ENCODE measurements around the gene ANKRA2. TPM values are rescaled to one million over a fixed set of nuclear protein-coding genes. Genes with fewer than 3 reads are reported as not detected.
A peak's percentile ranks its signal among the peaks of the same experiment; 100 is the strongest.
"Not testable (repeated sequence)": the region's sequence is repeated elsewhere in the genome, so short reads cannot be mapped to it uniquely, and the experiment has no call there.

ANKRA2 gene
- total and polyA plus RNA-seq, 4 experiments from 2014 or later = 15.9 to 59.4 (median 40.2) TPM

DNA sequence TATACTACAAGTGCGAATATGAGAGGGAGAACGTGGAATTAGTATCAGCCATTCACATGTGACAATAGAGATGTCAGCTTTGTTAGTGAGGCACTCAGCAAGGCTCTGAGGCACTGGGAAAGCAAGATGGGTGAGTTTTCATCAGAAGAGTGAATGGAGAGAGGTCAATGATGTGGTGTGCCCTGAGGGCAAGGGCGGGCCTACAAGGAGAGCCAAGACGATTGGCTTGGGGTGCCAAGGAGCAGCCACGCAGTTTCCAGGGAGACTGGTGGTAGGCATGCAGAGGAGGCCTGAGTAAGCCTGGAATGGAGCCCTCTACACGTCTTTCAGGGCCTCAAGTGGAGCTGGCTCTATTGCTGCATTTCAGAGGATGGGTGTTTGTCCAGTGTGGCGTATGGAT lies 42.5 kb downstream of the ANKRA2 start:
- Histone ChIP-seq H3K27ac (ENCODE audit: low read depth, low read length) (no peak overlapping the region), H3K36me3 (ENCODE audit: insufficient read depth, low read length) (no peaks in the 10 kb centered on the region), H3K27me3 (ENCODE audit: insufficient read depth, low read length) (no peaks in the 10 kb centered on the region), H3K9me3 (ENCODE audit: control insufficient read depth in 1 of 2, low read length in 2 of 2) (no peaks in the 10 kb centered on the region), H3K4me3 (ENCODE audit: low read length in 2 of 2) (no peak overlapping the region), H3K4me1 (ENCODE audit: insufficient read depth, low read length) (peaks cover 8% of the 10 kb centered on the region)
- ChIA-PET CTCF (ENCODE audit: partially characterized antibody) (interaction anchor here (0.7 to 10.3 kb wide), 3 partner anchors 8 to 24 kb away, joined by 3 to 143 read pairs (median 3); no protein-coding TSS in a partner anchor), POLR2A (ENCODE audit: partially characterized antibody) (no interaction called here)
- H3K4me1 Mint-ChIP-seq = peaks cover 2 to 9% (median 7%) of the 10 kb centered on the region in 4 donors
- H3K9me3 Mint-ChIP-seq = no peaks in the 10 kb centered on the region
- no peak for DNase-seq
- no peak overlapping the region for H3K27ac Mint-ChIP-seq
- no peaks in the 10 kb centered on the region for H3K36me3 Mint-ChIP-seq
- peaks cover 1 to 3% of the 10 kb centered on the region in 2 donors for H3K27me3 Mint-ChIP-seq
- H3K4me3 Mint-ChIP-seq = no peak overlapping the region
- intact Hi-C loops (cut with micrococcal nuclease) = no loop called here

DNA sequence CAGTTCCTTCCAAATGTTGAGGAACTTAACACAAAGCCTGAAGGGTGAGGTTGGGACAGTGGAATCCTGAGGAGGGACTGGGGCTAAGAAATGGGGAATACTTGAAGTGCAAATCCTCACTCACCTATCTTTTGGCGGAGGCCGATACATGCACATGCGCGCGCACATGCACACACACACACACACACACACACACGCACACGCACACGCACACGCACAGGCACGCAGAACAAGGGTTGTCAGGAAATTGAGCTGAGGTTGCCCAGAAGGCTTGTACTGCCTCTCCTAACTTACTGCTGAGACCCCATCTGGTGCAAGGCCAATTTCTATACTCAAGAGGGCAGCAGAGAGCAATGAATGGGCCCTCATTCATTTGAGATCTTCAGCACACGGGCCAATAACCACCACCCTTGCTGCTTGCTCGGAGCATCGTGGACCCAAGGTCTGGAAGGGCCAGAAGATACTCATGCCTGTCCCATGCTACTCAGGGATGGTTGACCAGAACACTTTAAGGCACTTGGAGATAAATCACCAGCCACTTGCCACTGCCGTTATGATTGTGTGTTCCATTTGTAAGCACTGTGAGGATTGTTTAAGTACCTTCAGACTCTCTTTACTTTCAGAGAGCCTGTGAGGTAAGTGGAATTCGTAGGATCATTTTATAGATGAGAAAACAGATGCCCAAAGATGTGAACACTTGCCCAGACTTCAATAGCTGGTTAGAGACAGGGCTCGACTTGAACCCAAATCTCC lies 45.7 kb downstream of the ANKRA2 start:
- Histone ChIP-seq H3K27me3 (ENCODE audit: insufficient read depth, low read length) (no peaks in the 10 kb centered on the region), H3K9me3 (ENCODE audit: control insufficient read depth in 1 of 2, low read length in 2 of 2) (no peaks in the 10 kb centered on the region), H3K4me1 (ENCODE audit: insufficient read depth, low read length) (peaks cover 8% of the 10 kb centered on the region), H3K27ac (ENCODE audit: low read depth, low read length) (no peak overlapping the region), H3K36me3 (ENCODE audit: insufficient read depth, low read length) (no peaks in the 10 kb centered on the region), H3K4me3 (ENCODE audit: low read length in 2 of 2) (no peak overlapping the region)
- no peaks in the 10 kb centered on the region for H3K9me3 Mint-ChIP-seq
- ChIA-PET POLR2A (ENCODE audit: partially characterized antibody) (interaction anchor here (0.9 to 1.1 kb wide), 2 partner anchors 21 to 46 kb away, joined by 3 to 4 read pairs; partner anchors contain the start of genes ANKRA2, BTF3 and UTP15), CTCF (ENCODE audit: partially characterized antibody) (interaction anchor here (0.6 to 10.3 kb wide), 9 partner anchors 9 to 1159 kb away, joined by 3 to 143 read pairs (median 3); no protein-coding TSS in a partner anchor)
- H3K27me3 Mint-ChIP-seq = no peaks in the 10 kb centered on the region
- peaks cover 2 to 9% (median 7%) of the 10 kb centered on the region in 4 donors for H3K4me1 Mint-ChIP-seq
- peak overlapping the region in 5 of 7 donors; percentile 24 to 91 (median 47) for H3K27ac Mint-ChIP-seq
- DNase-seq = peak; percentile 75 to 80 (median 77)
- peak overlapping the region in 7 of 8 donors; percentile 29 to 78 (median 52) for H3K4me3 Mint-ChIP-seq
- intact Hi-C loops (cut with micrococcal nuclease) = loop anchor here (1.0 kb wide), 1 partner anchor 18 kb away; no protein-coding TSS in a partner anchor
- no peaks in the 10 kb centered on the region for H3K36me3 Mint-ChIP-seq

DNA sequence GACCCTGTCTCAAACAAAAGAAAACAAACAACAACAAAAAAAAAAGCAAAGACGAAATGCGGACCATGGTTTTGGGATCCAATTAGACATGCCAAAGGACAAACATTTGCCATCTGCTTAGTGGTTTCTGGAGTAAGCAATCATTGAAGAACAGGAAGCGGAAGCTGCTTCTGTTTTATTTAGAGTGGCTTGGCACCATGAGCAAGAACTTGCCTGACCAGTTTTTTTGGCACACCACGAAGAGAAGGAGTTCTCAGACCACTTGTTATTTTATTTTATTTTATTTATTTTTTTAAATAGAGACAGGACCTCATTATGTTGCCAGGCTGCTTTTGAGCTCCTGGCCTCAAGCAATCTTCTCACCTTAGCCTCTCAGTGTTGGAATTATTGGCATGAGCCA lies 50.2 kb downstream of the ANKRA2 start:
- H3K4me3 ChIP-seq (ENCODE audit: low read length in 2 of 2) = no peak overlapping the region
- H3K4me3 Mint-ChIP-seq = no peak overlapping the region
- H3K36me3 ChIP-seq (ENCODE audit: insufficient read depth, low read length) = no peaks in the 10 kb centered on the region
- H3K4me1 Mint-ChIP-seq = peaks cover 2 to 9% (median 7%) of the 10 kb centered on the region in 4 donors
- intact Hi-C loops (cut with micrococcal nuclease) = no loop called here
- peaks cover 8% of the 10 kb centered on the region for H3K4me1 ChIP-seq (ENCODE audit: insufficient read depth, low read length)
- no peak overlapping the region for H3K27ac ChIP-seq (ENCODE audit: low read depth, low read length)
- DNase-seq = no peak
- no peak overlapping the region for H3K27ac Mint-ChIP-seq
- ChIA-PET POLR2A (ENCODE audit: partially characterized antibody) (no interaction called here), CTCF (ENCODE audit: partially characterized antibody) (interaction anchor here (0.7 to 10.3 kb wide), 3 partner anchors 10 to 26 kb away, joined by 3 to 143 read pairs (median 3); no protein-coding TSS in a partner anchor)
- no peaks in the 10 kb centered on the region for H3K36me3 Mint-ChIP-seq
- no peaks in the 10 kb centered on the region for H3K9me3 Mint-ChIP-seq
- no peaks in the 10 kb centered on the region for H3K27me3 Mint-ChIP-seq
- no peaks in the 10 kb centered on the region for H3K9me3 ChIP-seq (ENCODE audit: control insufficient read depth in 1 of 2, low read length in 2 of 2)
- no peaks in the 10 kb centered on the region for H3K27me3 ChIP-seq (ENCODE audit: insufficient read depth, low read length)

DNA sequence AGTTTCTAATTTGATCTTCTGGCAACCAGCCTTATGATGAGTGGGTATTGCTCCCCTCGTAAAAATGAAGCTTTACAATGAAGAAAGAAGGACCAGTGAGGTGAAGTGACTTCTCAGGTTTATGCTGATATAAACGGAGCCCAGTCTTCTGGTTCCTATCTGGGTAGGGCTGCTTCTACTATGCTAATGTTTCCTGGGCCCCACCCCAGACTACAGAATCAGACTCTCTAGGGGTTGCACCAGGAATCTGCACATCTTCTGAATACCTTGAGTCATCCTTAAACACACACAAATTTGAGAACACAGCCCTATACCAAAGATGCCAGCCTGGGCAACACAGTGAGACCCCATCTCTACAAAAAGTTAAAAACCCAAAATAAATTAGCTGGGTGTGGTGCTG lies 51.0 kb downstream of the ANKRA2 start:
- Mint-ChIP-seq H3K27ac (no peak overlapping the region), H3K36me3 (no peaks in the 10 kb centered on the region), H3K27me3 (no peaks in the 10 kb centered on the region), H3K4me1 (peaks cover 0 to 4% (median 2%) of the 10 kb centered on the region in 4 donors), H3K9me3 (no peaks in the 10 kb centered on the region), H3K4me3 (no peak overlapping the region)
- ChIA-PET POLR2A (ENCODE audit: partially characterized antibody) (no interaction called here), CTCF (ENCODE audit: partially characterized antibody) (interaction anchor here (10.3 kb wide), 1 partner anchor 22 kb away, joined by 143 read pairs; no protein-coding TSS in a partner anchor)
- H3K27me3 ChIP-seq (ENCODE audit: insufficient read depth, low read length) = no peaks in the 10 kb centered on the region
- H3K4me1 ChIP-seq (ENCODE audit: insufficient read depth, low read length) = peaks cover 3% of the 10 kb centered on the region
- intact Hi-C loops (cut with micrococcal nuclease) = no loop called here
- no peak overlapping the region for H3K27ac ChIP-seq (ENCODE audit: low read depth, low read length)
- no peaks in the 10 kb centered on the region for H3K36me3 ChIP-seq (ENCODE audit: insufficient read depth, low read length)
- H3K4me3 ChIP-seq (ENCODE audit: low read length in 2 of 2) = no peak overlapping the region
- no peak for DNase-seq
- H3K9me3 ChIP-seq (ENCODE audit: control insufficient read depth in 1 of 2, low read length in 2 of 2) = no peaks in the 10 kb centered on the region

DNA sequence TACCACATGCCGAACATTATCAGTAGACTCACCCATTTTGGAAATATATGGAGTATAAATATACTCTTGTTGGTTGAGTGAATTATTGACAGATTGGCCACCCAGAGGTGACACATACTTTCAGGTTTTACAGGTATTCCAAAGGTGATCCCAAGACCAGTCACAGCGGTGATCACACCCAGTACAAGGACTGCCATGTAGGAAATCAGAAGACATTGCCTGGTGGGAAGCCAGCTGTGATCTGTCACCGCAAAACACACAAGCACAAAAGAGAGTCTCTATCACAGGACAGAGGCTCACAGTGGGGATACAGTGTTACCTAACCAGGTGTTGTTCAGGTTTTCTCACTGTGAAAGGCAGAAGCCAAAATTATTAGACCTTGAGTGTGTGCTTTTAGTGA lies 51.4 kb downstream of the ANKRA2 start:
- DNase-seq = no peak
- Histone ChIP-seq H3K4me1 (ENCODE audit: insufficient read depth, low read length) (no peaks in the 10 kb centered on the region), H3K4me3 (ENCODE audit: low read length in 2 of 2) (no peak overlapping the region), H3K27me3 (ENCODE audit: insufficient read depth, low read length) (no peaks in the 10 kb centered on the region), H3K27ac (ENCODE audit: low read depth, low read length) (no peak overlapping the region), H3K36me3 (ENCODE audit: insufficient read depth, low read length) (no peaks in the 10 kb centered on the region), H3K9me3 (ENCODE audit: control insufficient read depth in 1 of 2, low read length in 2 of 2) (no peaks in the 10 kb centered on the region)
- Mint-ChIP-seq H3K36me3 (peaks cover 0 to 4% of the 10 kb centered on the region in 2 donors), H3K4me1 (no peaks in the 10 kb centered on the region), H3K9me3 (no peaks in the 10 kb centered on the region), H3K27me3 (no peaks in the 10 kb centered on the region), H3K4me3 (no peak overlapping the region), H3K27ac (no peak overlapping the region)
- ChIA-PET CTCF (ENCODE audit: partially characterized antibody) (no interaction called here), POLR2A (ENCODE audit: partially characterized antibody) (no interaction called here)
- intact Hi-C loops (cut with micrococcal nuclease) = no loop called here

DNA sequence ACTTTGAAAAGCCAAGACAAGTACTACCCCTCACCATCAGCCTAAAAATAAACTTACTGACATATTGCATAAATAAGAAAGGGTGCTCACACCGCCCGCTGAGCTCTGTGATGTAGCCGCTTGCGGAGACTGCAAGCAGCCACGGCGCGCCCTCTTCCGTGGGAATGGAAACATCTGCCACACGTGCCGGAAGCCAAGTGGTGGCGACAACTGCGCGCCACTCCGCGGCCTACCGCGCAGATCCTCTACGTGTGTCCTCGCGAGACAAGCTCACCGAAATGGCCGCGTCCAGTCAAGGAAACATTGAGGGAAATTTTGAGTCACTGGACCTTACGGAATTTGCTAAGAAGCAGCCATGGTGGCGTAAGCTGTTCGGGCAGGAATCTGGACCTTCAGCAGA lies 56.9 kb downstream of the ANKRA2 start:
- H3K27me3 ChIP-seq (ENCODE audit: insufficient read depth, low read length); H3K4me1 Mint-ChIP-seq; H3K27me3 Mint-ChIP-seq; H3K9me3 Mint-ChIP-seq; H3K4me3 Mint-ChIP-seq; H3K4me1 ChIP-seq (ENCODE audit: insufficient read depth, low read length); H3K9me3 ChIP-seq (ENCODE audit: control insufficient read depth in 1 of 2, low read length in 2 of 2); H3K4me3 ChIP-seq (ENCODE audit: low read length in 2 of 2); intact Hi-C loops (cut with micrococcal nuclease); POLR2A ChIA-PET (ENCODE audit: partially characterized antibody); DNase-seq; H3K27ac ChIP-seq (ENCODE audit: low read depth, low read length); H3K27ac Mint-ChIP-seq: not testable (repeated sequence)
- H3K36me3 Mint-ChIP-seq = peaks cover 29 to 42% of the 10 kb centered on the region in 2 donors
- peaks cover 31% of the 10 kb centered on the region for H3K36me3 ChIP-seq (ENCODE audit: insufficient read depth, low read length)
- CTCF ChIA-PET (ENCODE audit: partially characterized antibody) = interaction anchor here (1.3 to 1.7 kb wide), 2 partner anchors 28 to 29 kb away, joined by 4 read pairs; no protein-coding TSS in a partner anchor

DNA sequence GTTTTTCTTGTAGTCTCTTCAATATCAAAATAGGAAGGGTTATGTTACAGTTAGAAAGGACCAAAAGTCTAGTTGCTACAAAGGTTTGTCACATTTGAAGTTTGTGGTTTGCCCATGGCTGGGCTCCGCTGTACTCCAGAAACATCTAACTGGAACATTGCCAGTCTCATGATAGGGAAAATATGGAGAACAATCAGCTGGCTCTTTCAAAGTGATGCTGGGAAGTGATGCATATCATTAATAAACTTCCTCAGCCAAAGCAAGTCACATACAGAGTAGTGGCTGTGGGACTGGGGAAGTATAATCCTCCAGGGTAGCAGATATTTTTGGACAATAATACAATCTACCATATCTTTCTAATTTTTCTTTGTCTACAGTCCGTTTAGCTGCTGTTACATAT lies 58.4 kb downstream of the ANKRA2 start:
- ChIA-PET CTCF (ENCODE audit: partially characterized antibody) (interaction anchor here (0.8 to 1.7 kb wide), 2 partner anchors 14 to 30 kb away, joined by 4 to 6 read pairs; no protein-coding TSS in a partner anchor), POLR2A (ENCODE audit: partially characterized antibody) (interaction anchor here (1.9 kb wide), 1 partner anchor 8 kb away, joined by 9 read pairs; the partner anchor contains the start of gene BTF3)
- no peak overlapping the region for H3K4me3 Mint-ChIP-seq
- Histone ChIP-seq H3K4me3 (ENCODE audit: low read length in 2 of 2) (no peak overlapping the region), H3K27ac (ENCODE audit: low read depth, low read length) (no peak overlapping the region), H3K27me3 (ENCODE audit: insufficient read depth, low read length) (no peaks in the 10 kb centered on the region), H3K4me1 (ENCODE audit: insufficient read depth, low read length) (no peaks in the 10 kb centered on the region), H3K9me3 (ENCODE audit: control insufficient read depth in 1 of 2, low read length in 2 of 2) (no peaks in the 10 kb centered on the region), H3K36me3 (ENCODE audit: insufficient read depth, low read length) (peaks cover 45% of the 10 kb centered on the region)
- intact Hi-C loops (cut with micrococcal nuclease) = no loop called here
- peaks cover 4 to 8% (median 6%) of the 10 kb centered on the region in 4 donors for H3K4me1 Mint-ChIP-seq
- H3K36me3 Mint-ChIP-seq = peaks cover 42 to 57% of the 10 kb centered on the region in 2 donors
- DNase-seq = no peak
- no peaks in the 10 kb centered on the region for H3K27me3 Mint-ChIP-seq
- H3K9me3 Mint-ChIP-seq = no peaks in the 10 kb centered on the region
- H3K27ac Mint-ChIP-seq = no peak overlapping the region
